Nephron (organoid): ENCODE results near the gene EIF4EBP3.

Source experiments
- H3K27ac Mint-ChIP-seq, 3 experiments: 2 replicates each; pipeline ENCODE4 v1.8.0; 2020; ENCODE audit warnings: mixed read lengths in 3 of 3, mild to moderate bottlenecking in 2 of 3, moderate library complexity in 1 of 3
- H3K27me3 Mint-ChIP-seq: 2 replicates; pipeline ENCODE4 v1.8.0; 2021; ENCODE audit warnings: low read depth, mild to moderate bottlenecking, moderate library complexity, mixed read lengths
- H3K36me3 Mint-ChIP-seq: 2 replicates; pipeline ENCODE4 v1.8.0; 2020; ENCODE audit warnings: low read depth, mixed read lengths
- H3K4me1 Mint-ChIP-seq: 2 replicates; pipeline ENCODE4 v1.8.0; 2020; ENCODE audit warnings: mixed read lengths
- H3K4me3 Mint-ChIP-seq, 3 experiments: 2 replicates each; pipeline ENCODE4 v1.8.0; 2020; ENCODE audit warnings: mild to moderate bottlenecking in 3 of 3, mixed read lengths in 3 of 3, moderate library complexity in 2 of 3
- H3K9me3 Mint-ChIP-seq: 2 replicates; pipeline ENCODE4 v1.8.0; 2020; ENCODE audit warnings: mixed read lengths
- TF ChIP-seq, protein P1 (sequence below), 3 experiments: fragments of 200-600 bp; sonication (generic); IDR thresholded peaks; one replicate each; pipeline ENCODE4 v1.5.0; 2021; ENCODE audit warnings: antibody characterized with exemption in 3 of 3; ENCODE audit not compliant: unreplicated experiment in 3 of 3

EIF4EBP3 gene

GRCh38 chr5:140567871-140568270 lies 20.4 kb downstream of the EIF4EBP3 start:
- Mint-ChIP-seq H3K4me1 (peaks cover 36% of the 10 kb centered on the region), H3K9me3 (no peaks in the 10 kb centered on the region), H3K36me3 (peaks cover 17% of the 10 kb centered on the region), H3K4me3 (peak overlapping the region; percentile 55 to 99 (median 80)), H3K27me3 (no peaks in the 10 kb centered on the region), H3K27ac (no peak overlapping the region)
- TF ChIP-seq, protein P1, sequence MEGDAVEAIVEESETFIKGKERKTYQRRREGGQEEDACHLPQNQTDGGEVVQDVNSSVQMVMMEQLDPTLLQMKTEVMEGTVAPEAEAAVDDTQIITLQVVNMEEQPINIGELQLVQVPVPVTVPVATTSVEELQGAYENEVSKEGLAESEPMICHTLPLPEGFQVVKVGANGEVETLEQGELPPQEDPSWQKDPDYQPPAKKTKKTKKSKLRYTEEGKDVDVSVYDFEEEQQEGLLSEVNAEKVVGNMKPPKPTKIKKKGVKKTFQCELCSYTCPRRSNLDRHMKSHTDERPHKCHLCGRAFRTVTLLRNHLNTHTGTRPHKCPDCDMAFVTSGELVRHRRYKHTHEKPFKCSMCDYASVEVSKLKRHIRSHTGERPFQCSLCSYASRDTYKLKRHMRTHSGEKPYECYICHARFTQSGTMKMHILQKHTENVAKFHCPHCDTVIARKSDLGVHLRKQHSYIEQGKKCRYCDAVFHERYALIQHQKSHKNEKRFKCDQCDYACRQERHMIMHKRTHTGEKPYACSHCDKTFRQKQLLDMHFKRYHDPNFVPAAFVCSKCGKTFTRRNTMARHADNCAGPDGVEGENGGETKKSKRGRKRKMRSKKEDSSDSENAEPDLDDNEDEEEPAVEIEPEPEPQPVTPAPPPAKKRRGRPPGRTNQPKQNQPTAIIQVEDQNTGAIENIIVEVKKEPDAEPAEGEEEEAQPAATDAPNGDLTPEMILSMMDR (IDR thresholded peaks at IDR 0.05; ENCODE audit: unreplicated experiment in 3 of 3): no peak

GRCh38 chr5:140568443-140569063 lies 21.1 kb downstream of the EIF4EBP3 start:
- Mint-ChIP-seq H3K4me1 (peaks cover 31% of the 10 kb centered on the region), H3K27me3 (no peaks in the 10 kb centered on the region), H3K4me3 (peak overlapping the region in 1 of 3 experiments; percentile 35), H3K27ac (no peak overlapping the region), H3K9me3 (no peaks in the 10 kb centered on the region), H3K36me3 (peaks cover 17% of the 10 kb centered on the region)
- TF ChIP-seq, protein P1 (IDR thresholded peaks at IDR 0.05; ENCODE audit: unreplicated experiment in 3 of 3): no peak

- Mint-ChIP-seq H3K4me1 (peaks cover 26% of the 10 kb centered on the region), H3K27me3 (no peaks in the 10 kb centered on the region), H3K4me3 (peak overlapping the region in 1 of 3 experiments; percentile 50), H3K36me3 (peaks cover 17% of the 10 kb centered on the region), H3K27ac (no peak overlapping the region), H3K9me3 (no peaks in the 10 kb centered on the region)
- TF ChIP-seq, protein P1 (IDR thresholded peaks at IDR 0.05; ENCODE audit: unreplicated experiment in 3 of 3): no peak
Observed at GRCh38 chr5:140569197-140569596, 21.7 kb downstream of the EIF4EBP3 start.

DNA sequence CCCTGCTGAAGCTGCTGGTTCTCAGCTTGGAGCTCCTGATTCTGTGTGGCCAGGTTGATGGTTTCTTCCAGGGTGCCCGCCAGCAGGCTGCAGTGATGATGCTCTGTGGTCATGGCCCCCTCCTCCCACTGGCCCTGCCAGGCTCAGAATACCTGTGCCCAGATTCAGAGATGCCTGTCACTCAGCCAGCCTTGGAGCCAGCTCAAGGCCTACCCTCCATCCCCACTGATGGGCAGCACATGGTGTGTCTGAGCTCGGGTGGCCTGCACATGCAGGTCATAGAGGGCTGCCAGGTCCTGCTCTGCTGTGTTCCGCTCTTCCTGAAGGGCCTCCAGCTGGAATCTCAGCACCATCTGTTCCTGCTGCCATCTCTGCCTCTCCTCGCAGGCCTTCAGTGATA lies 22.6 kb downstream of the EIF4EBP3 start:
- peak overlapping the region in 1 of 3 experiments; percentile 35 for H3K4me3 Mint-ChIP-seq
- no peak overlapping the region for H3K27ac Mint-ChIP-seq
- no peaks in the 10 kb centered on the region for H3K27me3 Mint-ChIP-seq
- no peaks in the 10 kb centered on the region for H3K9me3 Mint-ChIP-seq
- TF ChIP-seq, protein P1 (IDR thresholded peaks at IDR 0.05; ENCODE audit: unreplicated experiment in 3 of 3): no peak
- peaks cover 17% of the 10 kb centered on the region for H3K36me3 Mint-ChIP-seq
- H3K4me1 Mint-ChIP-seq: peaks cover 19% of the 10 kb centered on the region

DNA sequence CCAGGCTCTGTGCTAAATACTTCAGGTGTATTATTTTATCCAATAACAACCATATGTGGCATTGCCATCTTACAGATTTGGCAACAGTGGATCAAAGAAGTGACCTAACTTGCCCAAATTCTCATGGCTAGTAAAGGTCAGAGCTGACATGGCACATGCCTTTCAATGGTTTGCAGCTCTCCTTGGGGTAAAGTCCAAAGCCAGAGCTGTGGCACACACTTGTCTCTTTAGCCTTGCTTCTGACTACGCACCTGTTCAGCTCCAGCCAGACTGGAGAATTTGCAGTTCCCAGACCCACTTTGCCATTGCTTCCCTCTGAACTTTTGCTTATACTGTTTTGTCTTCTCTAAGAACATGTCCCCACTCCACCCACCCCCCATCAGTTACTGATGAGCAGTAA lies 23.0 kb downstream of the EIF4EBP3 start:
- Mint-ChIP-seq H3K4me1 (peaks cover 15% of the 10 kb centered on the region), H3K4me3 (peak overlapping the region in 1 of 3 experiments; percentile 35), H3K36me3 (peaks cover 17% of the 10 kb centered on the region), H3K27ac (no peak overlapping the region), H3K9me3 (no peaks in the 10 kb centered on the region), H3K27me3 (no peaks in the 10 kb centered on the region)
- TF ChIP-seq, protein P1 (IDR thresholded peaks at IDR 0.05; ENCODE audit: unreplicated experiment in 3 of 3): no peak

GRCh38 chr5:140571105-140571504 lies 23.6 kb downstream of the EIF4EBP3 start:
- TF ChIP-seq, protein P1 (IDR thresholded peaks at IDR 0.05; ENCODE audit: unreplicated experiment in 3 of 3): no peak
- Mint-ChIP-seq H3K4me1 (peaks cover 10% of the 10 kb centered on the region), H3K27ac (no peak overlapping the region), H3K9me3 (no peaks in the 10 kb centered on the region), H3K27me3 (no peaks in the 10 kb centered on the region), H3K36me3 (peaks cover 12% of the 10 kb centered on the region), H3K4me3 (no peak overlapping the region)
